T-helper 22 cell (primary cell): Measurements from ENCODE around the gene FAM3D.

Experiments used
- DNase-seq: peaks from one replicate; pipeline ENCODE4 v3.0.0-alpha.2; 2020; ENCODE audit warnings: low read depth

FAM3D gene

DNA sequence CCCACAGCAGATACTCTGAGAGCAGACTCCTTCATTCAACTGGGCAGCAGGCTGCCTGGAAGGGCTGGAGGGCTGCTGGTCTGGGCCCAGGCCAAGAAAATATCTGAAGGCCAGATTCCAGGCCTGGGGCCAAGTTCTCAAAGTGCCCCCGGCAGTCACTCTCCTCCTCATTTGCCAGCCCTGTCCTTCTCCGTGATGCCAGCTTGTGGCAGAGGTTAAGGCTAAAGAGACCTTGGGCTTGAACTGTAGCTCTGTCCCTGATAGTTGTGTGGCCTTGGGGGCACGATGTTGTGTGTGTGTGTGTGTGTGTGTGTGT lies 39.0 kb downstream of the FAM3D start:
- DNase-seq, result no peak

DNA sequence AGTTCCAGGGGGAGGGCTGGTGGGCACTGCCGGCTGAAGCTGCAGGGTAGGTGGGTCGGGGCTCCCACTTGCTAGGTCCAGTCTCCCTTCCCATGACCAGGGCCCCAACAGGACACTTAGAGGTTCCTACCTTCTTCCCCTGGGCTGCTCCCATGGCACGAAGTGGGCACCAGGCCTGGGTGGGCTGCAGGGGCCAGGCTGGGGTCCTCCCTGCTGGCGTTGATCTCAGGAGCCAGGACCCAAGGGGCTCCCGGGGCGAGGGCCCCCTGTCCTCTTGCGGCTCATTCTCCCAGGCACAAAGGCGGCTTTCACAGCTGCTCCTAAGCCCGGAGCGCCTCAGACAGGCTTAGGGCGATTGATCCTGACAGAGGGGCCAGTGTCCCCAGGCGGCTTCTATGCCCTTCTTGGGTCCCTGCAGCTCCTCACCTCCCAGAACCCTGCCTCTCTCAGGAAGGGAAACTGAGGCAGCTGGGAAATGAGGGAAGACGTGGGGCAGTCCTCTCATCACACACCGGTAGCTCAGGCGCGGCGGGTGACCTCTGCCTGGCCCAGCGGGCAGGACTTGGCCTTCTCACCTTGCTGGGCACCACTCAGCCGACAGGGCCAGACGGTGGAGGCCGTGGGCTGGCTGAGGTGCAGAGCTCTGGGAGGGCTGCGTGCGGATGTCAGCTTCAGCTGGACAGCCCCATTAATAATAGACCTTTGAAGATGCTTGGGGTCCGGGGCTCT lies 39.6 kb downstream of the FAM3D start:
- no peak for DNase-seq

DNA sequence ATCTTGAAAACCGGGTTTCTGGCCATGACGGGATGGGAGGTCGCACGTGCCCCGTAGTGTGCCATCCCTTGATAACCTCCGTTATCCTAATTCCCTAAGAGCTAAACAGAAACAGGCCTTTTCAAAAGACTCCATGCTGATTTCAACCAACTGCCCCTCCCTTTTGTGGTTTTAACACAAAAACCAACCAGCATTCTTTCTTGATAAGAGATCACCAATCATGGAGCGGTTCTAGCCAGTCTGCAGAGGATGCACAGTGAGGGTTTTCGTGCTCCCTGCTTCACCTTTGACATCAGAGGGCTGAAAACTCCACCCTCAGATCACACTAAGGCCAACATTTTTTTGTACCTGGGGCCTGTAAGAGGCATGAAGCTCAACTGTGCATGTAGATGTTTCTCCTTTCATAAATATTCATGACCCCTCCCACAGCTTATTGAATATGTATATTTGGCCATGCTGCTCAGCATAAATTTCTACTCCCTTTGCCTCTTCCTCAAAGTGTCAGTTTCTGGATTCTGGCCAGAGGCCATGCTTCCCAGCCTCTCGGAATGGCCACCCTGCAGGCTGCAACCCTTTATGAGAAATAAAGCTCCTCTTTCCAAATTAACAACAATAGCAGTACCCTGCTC lies 41.3 kb downstream of the FAM3D start:
- no peak for DNase-seq

DNA sequence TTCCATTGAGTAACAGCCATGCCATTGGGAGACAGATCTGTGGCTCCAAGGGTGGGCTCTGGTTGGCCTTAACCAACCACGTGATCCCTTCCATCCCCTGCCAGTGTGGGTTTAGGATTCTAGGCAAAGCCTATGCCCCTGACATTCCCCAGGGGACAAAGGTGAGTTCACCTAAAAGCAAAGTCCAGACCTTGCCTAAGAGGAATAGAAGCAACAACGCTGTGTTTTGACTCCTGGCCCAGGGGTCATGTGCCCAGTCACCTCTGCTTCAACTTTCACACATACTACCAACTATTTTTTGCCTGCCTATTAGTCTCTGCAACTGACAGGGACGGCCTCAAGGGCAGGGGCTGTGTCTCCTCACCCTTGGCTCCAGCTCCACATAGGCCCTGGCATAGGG lies 42.0 kb downstream of the FAM3D start:
- no peak for DNase-seq

- no peak for DNase-seq
Observed at GRCh38 chr3:58623961-58624360, 42.6 kb downstream of the FAM3D start.

- DNase-seq, result no peak
Observed at GRCh38 chr3:58623478-58623877, 43.1 kb downstream of the FAM3D start.

- DNase-seq, result no peak
Observed at GRCh38 chr3:58622892-58623291, 43.7 kb downstream of the FAM3D start.

DNA sequence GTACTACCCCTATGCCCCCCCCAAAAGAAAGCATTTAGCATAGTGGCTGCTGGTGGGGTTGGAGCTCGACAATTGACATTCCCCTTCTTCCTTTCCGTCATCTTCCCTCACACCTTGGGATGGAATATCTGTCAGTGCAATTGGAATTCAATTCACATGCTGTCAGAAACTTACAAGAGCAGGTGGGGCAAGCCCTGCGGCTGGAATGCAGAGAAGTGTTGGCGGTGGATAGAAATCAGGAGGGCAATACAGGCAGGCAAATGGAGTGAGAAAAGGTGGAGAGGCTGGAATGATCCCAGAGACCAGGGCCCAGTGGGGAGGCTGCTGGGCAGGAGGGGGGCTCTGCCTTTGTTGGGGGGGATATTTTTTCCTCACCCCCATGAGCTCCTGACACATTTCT lies 44.1 kb downstream of the FAM3D start:
- no peak for DNase-seq

- DNase-seq, result no peak
Observed at GRCh38 chr3:58621086-58621830, 45.3 kb downstream of the FAM3D start.

GRCh38 chr3:58620421-58620820 lies 46.2 kb downstream of the FAM3D start:
- DNase-seq, result no peak

DNA sequence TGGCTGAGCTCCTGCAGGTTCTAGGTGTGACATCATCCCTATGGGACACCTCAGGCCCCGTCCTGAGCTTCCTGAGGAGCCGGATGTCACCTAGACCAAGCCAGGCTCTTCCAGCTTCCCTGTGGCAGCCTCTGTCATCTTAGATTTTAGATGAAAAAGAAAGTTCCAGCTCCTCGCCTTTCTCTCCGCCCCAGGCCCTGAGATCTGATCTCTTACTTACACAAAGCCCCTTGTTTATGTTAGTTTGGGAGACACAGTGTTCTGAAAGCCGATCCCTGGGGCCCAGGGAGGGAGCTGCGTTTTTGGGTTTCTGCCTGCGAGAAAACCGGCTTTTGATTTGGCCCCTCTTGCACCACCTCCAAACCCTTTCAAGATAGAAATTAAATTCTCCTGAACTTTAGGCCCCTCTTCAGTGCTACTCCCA lies 49.2 kb downstream of the FAM3D start:
- no peak for DNase-seq

DNA sequence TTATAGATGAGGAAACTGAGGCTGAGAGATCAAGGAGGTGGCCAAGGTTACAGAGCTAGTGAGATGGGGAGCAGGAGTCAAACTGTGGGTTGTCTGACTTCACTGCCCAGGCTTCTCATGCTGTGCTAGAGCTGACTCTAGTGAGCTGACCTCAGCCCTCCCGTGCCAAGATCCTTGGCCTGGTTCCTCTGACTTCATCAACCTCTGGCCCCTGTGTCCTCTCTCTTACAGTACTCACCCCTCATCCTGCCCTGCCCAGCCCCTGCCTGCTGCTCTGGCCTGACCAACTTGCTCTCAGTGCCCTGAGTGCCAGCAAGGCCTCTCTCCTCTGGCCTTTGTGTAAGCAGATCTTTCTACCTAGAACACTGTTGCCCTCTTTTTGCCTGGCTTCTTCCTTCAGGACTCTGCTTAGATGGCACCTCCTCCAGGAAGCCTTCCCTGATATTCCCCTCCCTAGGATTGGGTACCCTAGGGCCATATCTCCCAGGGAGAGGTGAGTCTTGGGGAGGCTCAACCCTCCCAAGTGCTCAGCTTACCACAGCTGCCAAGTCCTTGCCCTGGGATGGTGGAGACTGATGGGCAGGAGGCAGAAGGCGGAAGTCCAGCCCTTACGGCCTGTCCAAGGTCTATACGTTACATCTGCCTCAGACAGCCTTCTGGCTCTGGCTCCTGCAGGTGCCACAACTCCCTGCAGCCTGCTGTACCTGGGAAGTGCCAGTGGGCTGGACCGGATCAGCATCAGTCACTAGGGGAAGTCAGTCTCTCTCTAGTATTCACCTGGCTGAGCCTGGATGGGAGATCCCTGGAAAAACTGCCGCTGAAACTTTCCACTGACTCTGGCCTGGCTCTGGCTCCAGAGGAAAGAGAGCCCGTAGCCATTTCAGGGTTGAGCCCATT lies 53.1 kb downstream of the FAM3D start:
- DNase-seq, result no peak

GRCh38 chr3:58612830-58613229 lies 53.7 kb downstream of the FAM3D start:
- no peak for DNase-seq

DNA sequence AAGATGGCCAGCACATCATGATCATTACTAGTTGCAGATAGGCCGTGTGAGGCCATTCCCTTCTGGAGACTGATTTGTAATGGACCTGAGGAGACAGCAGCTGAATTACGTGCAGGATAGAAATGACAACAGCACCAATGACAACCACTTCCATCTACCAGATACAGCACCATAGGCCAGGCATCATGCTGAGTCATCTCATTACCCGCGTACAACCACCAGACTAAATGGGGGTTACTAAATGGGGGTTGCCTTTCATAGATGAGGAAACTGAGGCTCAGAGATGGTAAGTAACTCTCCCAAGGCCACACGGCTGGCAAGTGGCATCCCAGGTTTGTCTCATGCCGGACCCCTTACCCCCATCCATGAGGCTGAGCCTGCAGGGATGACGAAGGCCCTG lies 56.6 kb downstream of the FAM3D start:
- no peak for DNase-seq

GRCh38 chr3:58608648-58609047 lies 57.9 kb downstream of the FAM3D start:
- no peak for DNase-seq

GRCh38 chr3:58607816-58608215 lies 58.8 kb downstream of the FAM3D start:
- DNase-seq, result no peak

DNA sequence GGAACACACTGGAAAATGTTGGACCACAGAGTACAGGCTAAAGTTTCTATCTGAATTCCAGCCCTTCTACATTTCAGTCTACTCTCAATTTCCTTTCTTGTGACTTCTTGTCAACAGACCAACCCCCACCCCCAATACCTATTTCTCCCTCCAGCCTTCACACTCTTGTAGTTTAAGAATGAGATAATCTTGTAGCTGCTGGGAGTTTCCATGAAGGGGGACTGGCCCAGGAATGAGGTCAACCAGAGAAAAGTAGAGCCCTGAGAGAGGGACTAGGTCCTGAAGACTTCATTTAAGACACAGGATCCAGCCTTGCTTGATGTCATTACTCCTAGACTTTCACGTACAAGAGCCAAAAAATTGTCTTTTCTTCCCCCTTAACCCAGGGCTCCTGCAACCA lies 59.9 kb downstream of the FAM3D start:
- no peak for DNase-seq

GRCh38 chr3:58604031-58604430 lies 62.5 kb downstream of the FAM3D start:
- DNase-seq, result no peak

DNA sequence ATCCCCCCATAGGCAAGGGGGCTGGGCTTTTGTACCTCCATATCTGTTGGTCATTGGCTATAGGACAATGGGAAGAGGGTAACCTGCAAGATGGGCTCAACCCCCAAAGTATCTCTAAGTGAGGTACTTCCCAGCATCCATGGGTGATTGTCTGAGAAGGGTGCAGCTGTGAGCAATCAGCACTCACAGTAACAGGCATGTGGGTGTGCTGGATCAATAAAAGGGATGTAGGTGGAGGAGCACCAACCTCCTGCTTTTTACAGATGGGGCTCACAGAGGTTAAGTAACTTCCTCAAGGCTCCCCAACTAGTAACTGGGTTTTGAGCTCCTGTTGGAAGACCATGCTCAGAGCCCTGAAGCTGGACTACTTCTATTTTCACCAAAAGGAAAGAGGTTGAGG lies 63.0 kb downstream of the FAM3D start:
- DNase-seq, result no peak

DNA sequence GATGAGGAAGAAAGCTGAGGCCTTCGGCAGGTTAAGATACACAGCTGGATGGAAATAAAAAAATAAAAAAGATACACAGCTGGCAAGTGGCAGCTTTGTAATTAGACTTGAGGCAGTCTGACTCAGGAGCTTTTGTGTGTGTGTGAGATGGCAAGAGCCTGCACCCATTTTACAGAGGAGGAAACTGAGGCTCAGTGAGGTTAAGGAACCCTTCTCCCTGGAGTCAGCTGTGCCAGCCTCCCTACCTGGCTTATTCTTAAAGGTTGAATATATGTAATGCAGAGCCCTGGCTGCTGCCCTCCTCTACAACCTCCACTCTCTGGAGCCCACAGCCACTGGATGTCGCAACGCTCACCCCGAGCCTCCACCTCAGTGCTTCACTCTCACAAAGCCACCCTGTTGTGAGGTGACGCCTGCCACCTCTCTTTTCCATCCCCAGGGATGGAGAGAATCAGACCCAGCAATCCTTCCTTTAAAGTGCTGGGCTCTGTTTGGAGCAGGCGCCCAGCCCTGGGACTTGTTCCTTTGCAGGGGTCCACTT lies 68.7 kb downstream of the FAM3D start:
- DNase-seq, result no peak

DNA sequence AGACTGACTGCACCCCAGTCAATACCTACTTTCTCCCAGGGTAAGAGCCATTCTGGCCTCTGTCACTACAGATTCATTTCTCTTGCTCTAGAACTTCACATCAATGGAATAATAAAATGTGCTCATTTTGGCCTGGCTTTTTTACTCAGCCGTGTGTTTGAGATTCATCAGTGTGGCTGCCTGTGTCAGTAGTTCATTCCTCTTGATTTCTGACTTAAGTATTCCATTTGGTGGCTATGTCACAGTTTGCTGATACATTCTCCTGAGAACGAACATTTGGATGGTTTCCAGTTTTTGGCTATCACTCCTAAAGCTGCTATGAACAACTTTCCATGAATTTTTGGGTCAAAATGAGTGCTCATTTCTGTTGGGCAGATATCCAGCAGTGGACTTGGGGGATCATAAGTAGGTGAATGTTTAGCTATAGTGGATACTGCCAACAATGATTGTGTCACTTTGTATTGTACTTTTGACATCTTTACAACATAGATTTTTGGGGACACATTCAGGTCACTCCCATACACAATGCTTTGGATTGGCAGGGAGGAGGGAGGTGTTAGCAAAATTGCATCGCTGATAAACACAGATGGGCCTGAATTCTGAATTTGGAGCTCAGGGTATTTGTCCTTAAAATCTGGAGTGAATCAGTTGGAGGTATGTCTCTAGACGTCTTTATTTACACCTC lies 69.6 kb downstream of the FAM3D start:
- DNase-seq, result no peak

- DNase-seq, result no peak
Observed at GRCh38 chr3:58594117-58594516, 72.5 kb downstream of the FAM3D start.
